T-cell (primary cell): ENCODE results near the gene L3MBTL4. TPM values are rescaled to one million over a fixed set of nuclear protein-coding genes. Genes with fewer than 3 reads are reported as not detected.

Source experiments
- ATAC-seq, 4 experiments: fragments of 200-7000 bp in 3 of 4; fragments of 150-1000 bp in 1 of 4; cut with Tn5 transposase; replicated peaks in 1 of 4; 1 replicate in 3 of 4; 2 replicates in 1 of 4; pipeline ENCODE4 v1.10.0; 2021; ENCODE audit warnings: moderate library complexity in 3 of 4, mild to moderate bottlenecking in 2 of 4, moderate number of reproducible peaks in 1 of 4
- CTCF ChIA-PET, 2 donors: fragments of 300-600 bp; sonication (Branson Sonifier 250); formaldehyde crosslinking; loops; one replicate each; lab custom pipeline; 2022; ENCODE audit warnings: antibody characterized with exemption in 2 of 2; lab: Charles Lee
- POLR2A ChIA-PET, 2 donors: fragments of 300-600 bp; sonication (Branson Sonifier 250); formaldehyde crosslinking; loops; one replicate each; lab custom pipeline; 2022; ENCODE audit warnings: antibody characterized with exemption in 2 of 2; lab: Charles Lee
- DNase-seq, 35 experiments: peaks; one replicate each; pipeline versions ENCODE4 v3.0.0 to v3.0.0-alpha.2; 2013 to 2023
- H3K27ac ChIP-seq: one replicate; pipeline ENCODE4 v1.5.1; 2013; ENCODE audit warnings: low read length
- H3K27me3 ChIP-seq, 2 experiments: replicated peaks in 1 of 2; 1 replicate in 1 of 2; 2 replicates in 1 of 2; pipeline versions ENCODE4 v1.6.1 to v1.7.0; 2013; ENCODE audit warnings: low read length in 1 of 2, mixed read lengths in 1 of 2; ENCODE audit not compliant: control insufficient read depth in 2 of 2, insufficient read depth in 2 of 2; ENCODE audit errors: extremely low read depth in 1 of 2
- H3K36me3 ChIP-seq, 2 donors: 1 replicate in 1 of 2; 2 replicates in 1 of 2; pipeline versions ENCODE4 v1.6.1 to v1.7.0; 2013; ENCODE audit warnings: low read length in 1 of 2; ENCODE audit not compliant: control insufficient read depth in 2 of 2, insufficient read depth in 1 of 2; ENCODE audit errors: extremely low read depth in 1 of 2
- H3K4me1 ChIP-seq, 2 experiments: 1 replicate in 1 of 2; 2 replicates in 1 of 2; pipeline versions ENCODE4 v1.6.1 to v1.7.0; 2013; ENCODE audit warnings: low read length in 2 of 2, mixed read lengths in 1 of 2; ENCODE audit not compliant: insufficient read depth in 2 of 2, control insufficient read depth in 1 of 2; ENCODE audit errors: extremely low read depth in 1 of 2
- H3K4me3 ChIP-seq, 2 donors: 1 replicate in 1 of 2; 2 replicates in 1 of 2; pipeline versions ENCODE4 v1.5.1 to v1.7.0; 2013; ENCODE audit warnings: mild to moderate bottlenecking in 2 of 2, low read length in 1 of 2, moderate library complexity in 1 of 2; ENCODE audit not compliant: control insufficient read depth in 1 of 2; ENCODE audit errors: extremely low read depth in 1 of 2
- H3K9me3 ChIP-seq: 2 replicates; pipeline ENCODE4 v1.7.0; 2013
- H3K27ac Mint-ChIP-seq, 2 donors: one replicate each; pipeline ENCODE4 v1.8.0; 2020 to 2021; ENCODE audit warnings: mild to moderate bottlenecking in 2 of 2, mixed read lengths in 2 of 2
- H3K27me3 Mint-ChIP-seq, 2 donors: one replicate each; pipeline ENCODE4 v1.8.0; 2021 to 2022; ENCODE audit warnings: mixed read lengths in 2 of 2
- H3K36me3 Mint-ChIP-seq: one replicate; pipeline ENCODE4 v1.8.0; 2021; ENCODE audit warnings: mixed read lengths
- H3K4me1 Mint-ChIP-seq, 3 donors: one replicate each; pipeline ENCODE4 v1.8.0; 2020 to 2022; ENCODE audit warnings: mixed read lengths in 3 of 3, mild to moderate bottlenecking in 1 of 3
- H3K4me3 Mint-ChIP-seq, 3 donors: one replicate each; pipeline ENCODE4 v1.8.0; 2020 to 2022; ENCODE audit warnings: mild to moderate bottlenecking in 3 of 3, mixed read lengths in 3 of 3, moderate library complexity in 3 of 3
- H3K9me3 Mint-ChIP-seq, 3 donors: one replicate each; pipeline ENCODE4 v1.8.0; 2020 to 2022; ENCODE audit warnings: mixed read lengths in 3 of 3
- WGBS: methylation state at CpG from one replicate; pipeline ENCODE4 v1.1.5; 2013; ENCODE audit warnings: missing lambda C conversion rate; ENCODE audit not compliant: insufficient coverage; 5-methylcytosine and 5-hydroxymethylcytosine counted together
- total RNA-seq, 35 experiments: library from RNA in 6 of 35; stranded (reverse) in 6 of 35; fragments of 120-200 nt in 1 of 35; gene quantifications; one replicate each; pipeline versions ENCODE4 v1.2.1 to v1.2.4 and lab custom pipeline; 2013 to 2026

L3MBTL4 gene
- total RNA-seq, 5 donors from 2014 or later (not counting 1 experiment from before 2014, with no cell fraction given) = 0.58 to 1.6 (median 0.83) TPM

GRCh38 chr18:5914016-5914415, 500.7 kb downstream of the L3MBTL4 start:
- H3K4me1 ChIP-seq = no peaks in the 10 kb centered on the region
- DNase-seq = no peak
- ATAC-seq = no peak
- Mint-ChIP-seq H3K4me1 (no peaks in the 10 kb centered on the region), H3K4me3 (no peak overlapping the region), H3K27me3 (peaks cover 0 to 15% of the 10 kb centered on the region in 2 donors), H3K27ac (no peak overlapping the region), H3K9me3 (no peaks in the 10 kb centered on the region), H3K36me3 (no peaks in the 10 kb centered on the region)
- WGBS = no CpG with 5 or more reads among the region's 1 CpG
- POLR2A ChIA-PET = no interaction called here
- CTCF ChIA-PET = no interaction called here
- no peaks in the 10 kb centered on the region for H3K9me3 ChIP-seq
- no peaks in the 10 kb centered on the region for H3K36me3 ChIP-seq
- no peak overlapping the region for H3K4me3 ChIP-seq
- no peak overlapping the region for H3K27ac ChIP-seq
- no peaks in the 10 kb centered on the region for H3K27me3 ChIP-seq

GRCh38 chr18:5912566-5912965, 502.1 kb downstream of the L3MBTL4 start:
- WGBS = 38% methylated on average over 2 of the region's 7 CpGs
- H3K9me3 Mint-ChIP-seq = no peaks in the 10 kb centered on the region
- DNase-seq (no peak), ATAC-seq (no peak)
- no peak overlapping the region for H3K27ac Mint-ChIP-seq
- no peaks in the 10 kb centered on the region for H3K4me1 Mint-ChIP-seq
- H3K36me3 Mint-ChIP-seq = no peaks in the 10 kb centered on the region
- Histone ChIP-seq H3K9me3 (no peaks in the 10 kb centered on the region), H3K27ac (no peak overlapping the region), H3K27me3 (no peaks in the 10 kb centered on the region), H3K36me3 (no peaks in the 10 kb centered on the region), H3K4me1 (no peaks in the 10 kb centered on the region), H3K4me3 (no peak overlapping the region)
- POLR2A ChIA-PET = no interaction called here
- H3K27me3 Mint-ChIP-seq = peaks cover 0 to 10% of the 10 kb centered on the region in 2 donors
- no peak overlapping the region for H3K4me3 Mint-ChIP-seq
- CTCF ChIA-PET = no interaction called here

- ChIA-PET CTCF (no interaction called here), POLR2A (interaction anchor here in 1 of 2 donors (0.6 kb wide), 1 partner anchor 23 kb away, joined by 4 read pairs; no protein-coding TSS in a partner anchor)
- WGBS = no CpG with 5 or more reads among the region's 2 CpGs
- H3K27ac Mint-ChIP-seq = no peak overlapping the region
- no peaks in the 10 kb centered on the region for H3K4me1 ChIP-seq
- no peak overlapping the region for H3K4me3 ChIP-seq
- H3K4me1 Mint-ChIP-seq = no peaks in the 10 kb centered on the region
- no peaks in the 10 kb centered on the region for H3K9me3 ChIP-seq
- H3K9me3 Mint-ChIP-seq = peaks cover 0 to 4% (median 0%) of the 10 kb centered on the region in 3 donors
- no peak overlapping the region for H3K4me3 Mint-ChIP-seq
- DNase-seq (no peak), ATAC-seq (no peak)
- H3K27me3 ChIP-seq = peaks cover 0 to 8% of the 10 kb centered on the region in 2 experiments
- no peak overlapping the region for H3K27ac ChIP-seq
- no peaks in the 10 kb centered on the region for H3K36me3 ChIP-seq
- no peaks in the 10 kb centered on the region for H3K36me3 Mint-ChIP-seq
- H3K27me3 Mint-ChIP-seq = peaks cover 9 to 25% of the 10 kb centered on the region in 2 donors
These were observed 505.6 kb downstream of the L3MBTL4 start for GRCh38 chr18:5909125-5909524.
